Adrenal gland (tissue), 12 donors: ENCODE measurements around the gene COL2A1. TPM values are rescaled to one million over a fixed set of nuclear protein-coding genes. Genes with fewer than 3 reads are reported as not detected.

ENCODE experiments used
- DNase-seq, 7 donors: peaks; one replicate each; pipeline ENCODE4 v3.0.0-alpha.2; 2019 to 2020
- H3K27ac ChIP-seq, 5 donors: fragments of 200-600 bp; sonication (generic) in 4 of 5; 1 replicate in 3 of 5; 2 replicates in 2 of 5; pipeline versions ENCODE4 v1.5.1 to v1.8.0; 2016 to 2020; ENCODE audit warnings: mild to moderate bottlenecking in 1 of 5
- H3K27me3 ChIP-seq: fragments of 200-600 bp; 2 replicates; pipeline ENCODE4 v1.8.0; 2021
- H3K36me3 ChIP-seq, 2 donors: fragments of 200-600 bp; replicated peaks in 1 of 2; 1 replicate in 1 of 2; 2 replicates in 1 of 2; pipeline versions ENCODE4 v1.5.1 to v1.8.0; 2018 to 2022
- H3K4me1 ChIP-seq, 2 donors: fragments of 200-600 bp; replicated peaks in 1 of 2; 1 replicate in 1 of 2; 2 replicates in 1 of 2; pipeline versions ENCODE4 v1.5.1 to v1.8.0; 2018 to 2021
- H3K4me3 ChIP-seq, 4 donors: fragments of 200-600 bp; sonication (generic) in 3 of 4; one replicate each; pipeline ENCODE4 v1.5.1; 2016 to 2018
- H3K9me3 ChIP-seq, 3 donors: fragments of 200-600 bp; sonication (generic) in 1 of 3; replicated peaks in 1 of 3; 1 replicate in 2 of 3; 2 replicates in 1 of 3; pipeline versions ENCODE4 v1.5.1 to v1.8.0; 2016 to 2021
- POLR2A ChIP-seq, 2 donors: fragments of 450-650 bp; IDR thresholded peaks; one replicate each; pipeline ENCODE4 v1.6.1; 2017; ENCODE audit warnings: antibody characterized with exemption in 2 of 2, mild to moderate bottlenecking in 2 of 2, moderate library complexity in 1 of 2
- WGBS, 4 donors: extraction: QIAGEN DNeasy Blood & Tissue Kit in 2 of 4; methylation state at CpG; one replicate each; pipeline versions ENCODE4 v1.1.5 to v1.1.7; 2013 to 2017; 5-methylcytosine and 5-hydroxymethylcytosine counted together
- intact Hi-C, 2 donors: fragments of 100-400 bp; cut with DNase I; formaldehyde crosslinking; loops; one replicate each; pipeline versions ENCODE4 v1.14.1 to v1.15.0; 2022 to 2023
- polyA plus RNA-seq, 3 donors: library from polyadenylated mRNA; stranded (reverse); fragments of 200-250 nt in 2 of 3; fragments of 350-450 nt in 1 of 3; fragmentation: Illumina TruSeq in 1 of 3; extraction: RNeasy Lipid Tissue Mini Kit (QIAGEN cat#74804) in 1 of 3; gene quantifications; one replicate each; pipeline ENCODE4 v1.2.3, GENCODE V29; 2013 to 2014
- total RNA-seq, 9 donors: library from RNA; depleted of rRNA in 4 of 9; stranded (reverse); fragments of >200 nt in 4 of 9; fragments of 120-200 nt in 1 of 9; fragmentation: NEBNext Ultra II Directional in 1 of 9; extraction: Animal tissue kit (Norgen Biotek cat#: 25700) in 1 of 9; gene quantifications; one replicate each; pipeline versions ENCODE4 v1.1.0 to v1.2.4, GENCODE V29; 2013 to 2023
- TF ChIP-seq, protein P1 (sequence below), 6 experiments: fragments of 450-650 bp in 4 of 6; fragments of 200-600 bp in 2 of 6; sonication (generic) in 1 of 6; IDR thresholded peaks; 1 replicate in 5 of 6; 2 replicates in 1 of 6; pipeline versions ENCODE4 v1.5.1 to v1.8.0; 2016 to 2021; ENCODE audit warnings: antibody characterized with exemption in 6 of 6, mild to moderate bottlenecking in 2 of 6, moderate library complexity in 1 of 6
- donor health status: healthy with polysubstance abuse.
- donor health status: Bipolar disorder and iron deficiency.
- donor health status: DM: yes; HTN: yes; CAD: no.
- donor health status: DM: no; HTN: no; CAD: no.
- donor health status: DM: no; HTN: no; CAD: no.
- donor health status: DM: yes; HTN: yes; CAD: no.

The COL2A1 gene
- total and polyA plus RNA-seq, 12 donors, result 0.07 to 18.2 (median 0.25) TPM; not detected in 3

DNA sequence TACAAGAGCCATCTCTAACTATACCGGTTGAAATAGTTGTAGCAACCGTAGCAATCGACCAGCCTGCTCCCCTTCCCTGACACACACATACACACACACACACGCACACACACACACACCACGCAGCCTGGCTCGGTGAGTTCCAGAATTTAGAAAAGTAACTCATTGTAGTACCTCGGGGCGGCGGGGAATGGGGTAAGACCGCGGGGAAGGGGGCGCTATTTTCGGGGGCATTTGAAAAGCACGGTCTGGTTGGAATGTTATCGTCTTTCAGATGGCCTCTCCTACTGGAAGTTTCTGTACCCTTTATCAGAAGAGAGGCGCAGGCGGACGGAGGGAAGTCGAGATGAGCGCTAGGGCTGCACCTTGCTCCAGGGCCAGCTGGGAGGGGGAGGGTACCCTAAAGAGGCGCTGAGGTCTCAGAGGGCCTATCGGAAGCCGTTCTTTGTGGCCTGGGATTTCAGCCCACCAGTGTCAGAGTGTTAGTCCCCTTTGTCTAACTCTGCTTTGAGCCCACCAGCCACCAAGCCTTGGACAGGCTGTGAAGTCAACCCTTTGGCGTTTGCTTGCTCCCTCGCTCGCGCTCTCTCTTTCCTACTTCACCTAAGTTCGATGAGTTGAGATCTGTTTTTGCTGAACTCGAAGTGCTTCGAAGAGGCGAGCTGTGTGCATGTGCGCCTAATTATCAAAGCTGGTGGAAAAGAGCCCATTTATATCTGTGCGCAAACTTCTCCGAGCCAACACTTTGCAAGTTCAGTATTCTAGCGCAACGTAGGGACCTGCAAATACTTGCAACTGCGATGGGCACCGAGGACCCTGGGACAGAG lies 837 bp downstream of the COL2A1 start:
- no peak for DNase-seq
- Histone ChIP-seq H3K36me3 (no peaks in the 10 kb centered on the region), H3K27ac (no peak overlapping the region), H3K4me3 (peak overlapping the region in 1 of 4 donors; percentile 46), H3K27me3 (peaks cover 46% of the 10 kb centered on the region), H3K9me3 (no peaks in the 10 kb centered on the region), H3K4me1 (peaks cover 21 to 27% of the 10 kb centered on the region in 2 donors)
- 32 to 49% (median 37%) methylated on average over 26 to 38 of the region's 38 CpGs for WGBS, 4 donors
- TF ChIP-seq, protein P1, sequence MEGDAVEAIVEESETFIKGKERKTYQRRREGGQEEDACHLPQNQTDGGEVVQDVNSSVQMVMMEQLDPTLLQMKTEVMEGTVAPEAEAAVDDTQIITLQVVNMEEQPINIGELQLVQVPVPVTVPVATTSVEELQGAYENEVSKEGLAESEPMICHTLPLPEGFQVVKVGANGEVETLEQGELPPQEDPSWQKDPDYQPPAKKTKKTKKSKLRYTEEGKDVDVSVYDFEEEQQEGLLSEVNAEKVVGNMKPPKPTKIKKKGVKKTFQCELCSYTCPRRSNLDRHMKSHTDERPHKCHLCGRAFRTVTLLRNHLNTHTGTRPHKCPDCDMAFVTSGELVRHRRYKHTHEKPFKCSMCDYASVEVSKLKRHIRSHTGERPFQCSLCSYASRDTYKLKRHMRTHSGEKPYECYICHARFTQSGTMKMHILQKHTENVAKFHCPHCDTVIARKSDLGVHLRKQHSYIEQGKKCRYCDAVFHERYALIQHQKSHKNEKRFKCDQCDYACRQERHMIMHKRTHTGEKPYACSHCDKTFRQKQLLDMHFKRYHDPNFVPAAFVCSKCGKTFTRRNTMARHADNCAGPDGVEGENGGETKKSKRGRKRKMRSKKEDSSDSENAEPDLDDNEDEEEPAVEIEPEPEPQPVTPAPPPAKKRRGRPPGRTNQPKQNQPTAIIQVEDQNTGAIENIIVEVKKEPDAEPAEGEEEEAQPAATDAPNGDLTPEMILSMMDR (IDR thresholded peaks at IDR 0.05), result no peak
- no peak for TF ChIP-seq POLR2A (IDR thresholded peaks at IDR 0.05)
- intact Hi-C loops, result no loop called here

DNA sequence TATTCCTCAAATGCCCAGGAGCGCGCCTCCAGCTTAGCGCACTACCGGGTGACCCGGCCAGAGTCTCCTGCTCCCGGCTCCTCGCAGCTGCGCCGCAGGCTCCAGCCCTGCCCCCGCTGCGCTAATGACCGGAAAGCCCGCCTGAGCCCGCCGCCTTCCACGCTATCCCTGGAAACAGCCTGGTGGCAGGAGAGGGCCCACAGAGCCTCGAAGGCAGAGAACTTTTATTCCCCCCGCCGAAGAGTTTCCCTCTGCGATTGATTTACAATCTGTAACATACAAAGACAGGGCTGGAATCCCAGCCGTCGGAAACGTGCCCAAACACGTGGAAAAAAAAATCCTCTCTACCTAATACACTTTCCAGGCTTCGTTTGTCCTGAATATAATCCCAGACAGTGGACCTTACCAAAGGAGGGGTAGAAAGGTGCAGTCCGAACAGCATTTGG lies 1.5 kb downstream of the COL2A1 start:
- no peak for TF ChIP-seq POLR2A (IDR thresholded peaks at IDR 0.05)
- TF ChIP-seq, protein P1 (IDR thresholded peaks at IDR 0.05), result no peak
- peak in 1 of 7 donors; percentile 35 for DNase-seq
- H3K4me1 ChIP-seq, result peaks cover 21 to 27% of the 10 kb centered on the region in 2 donors
- intact Hi-C loops, result no loop called here
- H3K36me3 ChIP-seq, result no peaks in the 10 kb centered on the region
- WGBS, 4 donors, result 31 to 40% (median 36%) methylated on average over 10 to 26 of the region's 26 CpGs
- no peak overlapping the region for H3K27ac ChIP-seq
- H3K27me3 ChIP-seq, result peaks cover 49% of the 10 kb centered on the region
- H3K4me3 ChIP-seq, result peak overlapping the region in 1 of 4 donors; percentile 66
- H3K9me3 ChIP-seq, result no peaks in the 10 kb centered on the region

DNA sequence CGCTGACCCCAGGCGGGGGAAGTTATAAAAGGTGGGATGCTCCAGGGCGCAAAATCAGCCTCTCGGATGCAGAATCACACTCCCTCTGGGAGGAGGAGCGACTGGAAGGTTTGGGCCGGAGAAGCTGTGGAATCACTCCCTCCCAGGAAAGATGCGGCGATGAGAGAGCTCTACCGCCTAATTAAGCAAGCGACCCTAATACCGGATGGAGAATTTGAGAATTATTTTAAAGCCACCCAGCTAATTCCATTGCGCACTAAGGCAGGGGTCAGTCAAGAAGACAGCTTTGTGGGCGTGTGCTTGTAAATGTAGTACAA lies 1.9 kb downstream of the COL2A1 start:
- DNase-seq, result no peak
- H3K9me3 ChIP-seq, result no peaks in the 10 kb centered on the region
- H3K36me3 ChIP-seq, result no peaks in the 10 kb centered on the region
- TF ChIP-seq, protein P1 (IDR thresholded peaks at IDR 0.05), result no peak
- no peak for TF ChIP-seq POLR2A (IDR thresholded peaks at IDR 0.05)
- H3K4me1 ChIP-seq, result peaks cover 21 to 27% of the 10 kb centered on the region in 2 donors
- peak overlapping the region in 1 of 4 donors; percentile 66 for H3K4me3 ChIP-seq
- intact Hi-C loops, result no loop called here
- peaks cover 49% of the 10 kb centered on the region for H3K27me3 ChIP-seq
- no peak overlapping the region for H3K27ac ChIP-seq
- 25 to 39% (median 31%) methylated on average over 13 of the region's 13 CpGs for WGBS, 4 donors

DNA sequence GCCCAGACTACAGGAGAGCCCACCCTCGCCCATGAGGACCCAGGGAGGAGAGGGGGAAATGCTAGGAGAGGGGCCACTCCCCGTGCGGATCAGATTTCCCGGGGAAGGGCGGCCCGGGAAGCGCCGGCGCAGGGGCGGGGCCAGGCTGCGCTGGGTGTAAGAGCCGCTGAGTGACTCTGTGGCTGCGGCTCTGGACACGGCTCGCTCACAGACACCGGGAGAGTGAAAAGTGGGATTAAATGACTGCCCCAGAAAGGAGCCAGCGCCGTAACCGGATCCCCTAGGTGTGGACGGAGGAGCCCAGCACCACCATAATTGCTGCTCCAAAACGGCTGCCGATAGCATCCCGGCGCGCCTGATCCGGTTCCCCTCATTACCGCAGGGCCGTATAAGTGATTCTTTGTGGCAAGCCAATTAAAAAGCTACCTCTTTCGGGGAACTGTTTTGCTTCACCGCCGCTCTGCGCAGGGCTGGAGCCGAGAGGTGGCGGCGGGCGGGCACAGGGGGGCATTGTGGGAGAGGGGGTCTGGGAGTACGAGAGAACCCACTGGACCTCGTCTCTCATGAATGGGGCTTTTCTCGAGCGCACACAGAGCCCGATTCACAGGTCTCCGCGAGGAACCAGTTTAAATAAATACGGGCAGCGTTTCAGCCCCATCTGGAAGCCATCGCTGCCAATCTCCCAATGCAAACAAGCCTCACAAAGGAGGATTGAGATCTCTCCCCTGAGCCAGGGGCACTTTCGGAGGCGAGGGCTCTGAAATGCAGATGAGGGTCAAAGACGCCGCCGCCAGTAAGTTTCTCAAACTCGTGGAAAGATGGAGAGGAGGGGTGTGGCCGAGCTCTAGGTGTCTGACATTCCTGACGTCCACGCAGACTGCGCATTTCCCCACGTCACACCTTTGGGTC lies 2.5 kb downstream of the COL2A1 start:
- Histone ChIP-seq H3K36me3 (no peaks in the 10 kb centered on the region), H3K27ac (peak overlapping the region in 1 of 5 donors; percentile 27)
- 5 to 17% (median 11%) methylated on average over 13 to 57 of the region's 57 CpGs for WGBS, 4 donors

More for the DNA sequence above, 2.5 kb downstream of the COL2A1 start:
- peaks cover 21 to 27% of the 10 kb centered on the region in 2 donors for H3K4me1 ChIP-seq
- TF ChIP-seq POLR2A (IDR thresholded peaks at IDR 0.05), result no peak
- TF ChIP-seq, protein P1 (IDR thresholded peaks at IDR 0.05), result no peak
- intact Hi-C loops, result no loop called here
- H3K9me3 ChIP-seq, result no peaks in the 10 kb centered on the region
- peak in 5 of 7 donors; percentile 39 to 54 (median 48) for DNase-seq
- H3K27me3 ChIP-seq, result peaks cover 49% of the 10 kb centered on the region
- peak overlapping the region in 2 of 4 donors; percentile 18 to 66 for H3K4me3 ChIP-seq
